Thyroid gland (tissue), 4 donors: ENCODE data around the gene LGALS4.

Experiments used
- POLR2A ChIP-seq, 2 donors: fragments of 450-650 bp; IDR thresholded peaks; one replicate each; pipeline ENCODE4 v1.6.1; 2017; ENCODE audit warnings: antibody characterized with exemption in 2 of 2, mild to moderate bottlenecking in 2 of 2, moderate library complexity in 1 of 2
- TF ChIP-seq, protein P1 (sequence below), 6 experiments: fragments of 200-600 bp in 3 of 6; fragments of 450-650 bp in 3 of 6; sonication (generic) in 3 of 6; IDR thresholded peaks; one replicate each; pipeline ENCODE4 v1.5.1; 2016 to 2019; ENCODE audit warnings: antibody characterized with exemption in 6 of 6, mild to moderate bottlenecking in 2 of 6, inconsistent platforms in 1 of 6, moderate library complexity in 1 of 6

- TF ChIP-seq POLR2A (IDR thresholded peaks at IDR 0.05): no peak
- TF ChIP-seq, protein P1, sequence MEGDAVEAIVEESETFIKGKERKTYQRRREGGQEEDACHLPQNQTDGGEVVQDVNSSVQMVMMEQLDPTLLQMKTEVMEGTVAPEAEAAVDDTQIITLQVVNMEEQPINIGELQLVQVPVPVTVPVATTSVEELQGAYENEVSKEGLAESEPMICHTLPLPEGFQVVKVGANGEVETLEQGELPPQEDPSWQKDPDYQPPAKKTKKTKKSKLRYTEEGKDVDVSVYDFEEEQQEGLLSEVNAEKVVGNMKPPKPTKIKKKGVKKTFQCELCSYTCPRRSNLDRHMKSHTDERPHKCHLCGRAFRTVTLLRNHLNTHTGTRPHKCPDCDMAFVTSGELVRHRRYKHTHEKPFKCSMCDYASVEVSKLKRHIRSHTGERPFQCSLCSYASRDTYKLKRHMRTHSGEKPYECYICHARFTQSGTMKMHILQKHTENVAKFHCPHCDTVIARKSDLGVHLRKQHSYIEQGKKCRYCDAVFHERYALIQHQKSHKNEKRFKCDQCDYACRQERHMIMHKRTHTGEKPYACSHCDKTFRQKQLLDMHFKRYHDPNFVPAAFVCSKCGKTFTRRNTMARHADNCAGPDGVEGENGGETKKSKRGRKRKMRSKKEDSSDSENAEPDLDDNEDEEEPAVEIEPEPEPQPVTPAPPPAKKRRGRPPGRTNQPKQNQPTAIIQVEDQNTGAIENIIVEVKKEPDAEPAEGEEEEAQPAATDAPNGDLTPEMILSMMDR (IDR thresholded peaks at IDR 0.05): no peak
These were observed 38.4 kb upstream of the LGALS4 start for GRCh38 chr19:38850976-38851621.
